Gastroesophageal sphincter (tissue), 3 donors: ENCODE data around the gene PIGZ.

Source experiments
- CTCF ChIP-seq, 4 experiments: fragments of 200-600 bp in 2 of 4; fragments of 450-650 bp in 2 of 4; sonication (generic) in 1 of 4; IDR thresholded peaks; one replicate each; pipeline ENCODE4 v1.5.1; 2017 to 2019; ENCODE audit warnings: antibody characterized with exemption in 4 of 4, mild to moderate bottlenecking in 2 of 4, moderate library complexity in 2 of 4
- EP300 ChIP-seq: sonication (generic); formaldehyde crosslinking; IDR thresholded peaks from one replicate; pipeline ENCODE4 v1.6.1; 2017; ENCODE audit warnings: antibody characterized with exemption, mild to moderate bottlenecking

- TF ChIP-seq CTCF (IDR thresholded peaks at IDR 0.05) (no peak), EP300 (no peak)
Observed at GRCh38 chr3:196938576-196938975, 30.1 kb downstream of the PIGZ start.
